NCI-H1930 (cell line): ENCODE data around the gene SETD1B.

Source experiments
- DNase-seq, 2 experiments: peaks; one replicate each; lab custom pipeline; 2025; lab: John Stamatoyannopoulos, UW

The SETD1B gene

DNA sequence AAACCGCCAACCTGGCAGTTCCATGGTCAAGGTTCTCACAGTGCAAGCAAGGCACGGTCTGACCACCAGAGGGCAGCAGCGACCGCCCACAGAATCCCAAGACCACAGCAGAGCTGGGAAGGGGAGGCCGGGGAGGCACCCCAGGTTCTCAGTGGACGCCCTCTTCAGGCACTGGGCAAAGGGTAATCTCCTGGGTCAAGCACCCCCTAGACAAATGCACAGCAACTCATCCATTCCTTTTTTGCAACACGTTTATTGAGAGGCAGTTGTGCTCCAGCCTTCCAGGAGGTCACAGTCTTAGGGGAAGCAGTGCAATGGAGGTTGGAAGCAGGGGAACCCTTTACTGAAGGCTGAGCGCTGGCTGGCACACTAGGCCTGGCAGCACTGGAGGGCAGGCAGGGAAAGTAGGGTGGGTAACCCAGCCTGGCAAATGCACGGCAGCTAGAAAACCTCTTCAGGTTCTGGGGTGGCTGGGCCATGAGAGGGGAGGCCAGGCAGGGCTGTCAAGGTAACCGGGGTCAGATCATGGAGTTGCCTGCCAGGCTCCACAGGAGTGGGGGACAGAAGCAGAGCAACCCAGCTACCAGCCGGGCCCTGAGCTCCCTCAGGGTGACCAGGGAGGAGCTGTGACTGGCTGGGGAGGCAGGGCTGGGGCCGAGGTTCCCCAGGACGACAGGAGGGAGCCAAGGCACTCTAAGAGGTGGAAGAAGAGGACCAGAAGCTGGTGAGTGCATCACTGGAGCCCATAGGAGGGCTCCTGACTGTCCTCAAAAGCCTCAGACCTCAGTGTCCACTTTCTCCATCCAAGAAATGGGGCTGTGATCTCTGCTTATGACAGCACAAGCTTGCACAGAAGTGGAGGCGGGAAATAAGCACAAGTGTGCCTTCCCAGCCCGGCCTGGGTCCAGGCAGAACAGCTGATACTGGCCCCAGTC, 8.5 kb upstream of the SETD1B start:
- peak; percentile 68 to 78 for DNase-seq

DNA sequence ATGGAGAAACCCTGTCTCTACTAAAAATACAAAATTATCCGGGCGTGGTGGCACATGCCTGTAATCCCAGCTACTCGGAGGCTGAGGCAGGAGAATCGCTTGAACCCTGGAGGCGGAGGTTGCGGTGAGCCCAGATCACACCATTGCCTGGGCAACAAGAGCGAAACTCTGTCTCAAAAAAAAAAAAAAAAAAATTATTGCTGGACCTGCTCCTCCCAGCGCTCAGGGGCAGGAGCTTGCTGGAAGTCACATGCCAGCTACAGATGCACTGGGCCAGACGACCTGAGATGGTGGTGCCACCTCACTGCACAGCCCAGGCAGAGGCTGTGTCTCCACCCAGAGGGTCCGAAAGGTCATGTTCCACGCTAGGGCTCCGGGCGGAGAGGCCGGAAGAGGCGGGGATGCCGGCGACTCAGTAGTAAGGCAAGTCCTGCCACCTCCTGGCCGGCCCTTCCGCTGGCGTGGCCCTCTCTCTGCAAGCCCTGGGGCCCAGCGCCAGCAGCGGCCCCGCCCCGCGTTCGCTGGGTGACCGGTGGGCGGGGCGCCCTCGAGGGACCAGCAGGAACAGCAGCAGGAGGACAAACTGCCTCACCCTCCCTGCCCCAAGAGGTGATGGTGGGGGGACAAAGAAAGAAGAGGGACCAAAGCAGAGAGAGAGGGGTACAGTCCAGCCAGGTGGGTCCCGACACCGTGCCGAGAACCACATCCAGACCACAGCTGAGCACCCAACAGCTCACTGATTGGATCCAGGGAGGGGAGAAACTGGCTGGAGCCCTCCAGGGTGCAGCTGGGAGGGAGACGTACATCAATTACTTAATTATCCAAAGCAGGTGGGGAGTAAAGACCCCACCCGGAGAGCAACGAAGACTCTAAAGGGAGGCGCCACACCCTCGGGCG, 6.7 kb upstream of the SETD1B start:
- DNase-seq, result no peak

DNA sequence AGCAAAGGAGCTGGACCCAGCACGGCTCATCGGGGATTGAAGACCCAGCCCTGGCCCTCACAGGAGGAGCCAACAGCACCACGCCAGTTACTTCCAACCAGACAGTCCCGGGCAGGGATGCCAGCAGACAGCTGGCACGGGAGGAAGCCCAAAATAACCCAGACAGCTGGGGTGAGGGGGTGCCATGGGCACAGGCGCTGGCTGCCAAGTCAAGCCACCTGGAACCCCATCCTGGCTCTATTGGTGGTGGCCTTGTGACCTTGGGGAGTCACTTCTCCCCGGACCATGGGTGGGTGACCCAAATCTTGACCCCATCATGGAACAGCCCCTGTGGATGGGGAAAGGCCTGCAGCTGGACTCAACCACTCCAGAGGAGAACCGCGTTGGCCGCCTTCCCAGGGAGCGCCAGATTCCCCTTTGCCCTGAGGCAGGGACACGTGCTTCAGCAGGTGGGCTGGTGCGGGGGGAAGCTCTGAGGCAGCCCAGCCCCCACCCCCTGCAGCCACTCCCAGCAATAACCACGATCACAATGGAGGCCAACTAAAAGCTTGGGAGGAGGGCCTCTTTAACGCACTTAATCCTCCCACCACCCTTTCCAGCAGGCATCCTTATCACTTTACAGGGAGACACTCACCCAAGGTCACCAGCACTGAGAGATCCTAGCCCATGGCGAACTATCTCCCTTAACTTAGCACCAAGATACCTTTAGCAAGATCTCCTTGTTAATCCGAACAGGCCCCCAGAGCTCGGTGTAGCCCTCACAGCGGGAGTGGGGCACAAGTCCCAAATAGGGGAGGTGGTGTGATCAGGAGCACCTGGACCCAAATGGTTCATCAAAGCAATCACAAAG, 5.6 kb upstream of the SETD1B start:
- DNase-seq, result no peak

DNA sequence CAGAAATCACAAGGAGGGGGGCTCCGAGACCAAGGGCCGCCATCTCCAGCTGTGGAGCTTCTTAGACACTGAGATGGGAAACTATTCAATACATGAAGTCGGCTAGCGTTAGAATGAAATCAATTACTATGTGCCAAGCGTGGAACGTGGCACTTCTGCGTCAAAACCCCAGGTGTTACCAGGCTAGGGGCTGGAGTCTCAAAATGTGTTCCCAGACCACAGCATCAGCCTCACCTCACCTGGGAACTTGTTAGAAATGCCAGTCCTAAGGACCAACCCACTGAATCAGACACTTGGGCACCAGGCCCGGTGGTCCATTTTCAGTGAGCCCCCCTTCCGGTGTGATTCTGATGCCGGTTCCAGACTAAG, 5.0 kb upstream of the SETD1B start:
- DNase-seq, result no peak

DNA sequence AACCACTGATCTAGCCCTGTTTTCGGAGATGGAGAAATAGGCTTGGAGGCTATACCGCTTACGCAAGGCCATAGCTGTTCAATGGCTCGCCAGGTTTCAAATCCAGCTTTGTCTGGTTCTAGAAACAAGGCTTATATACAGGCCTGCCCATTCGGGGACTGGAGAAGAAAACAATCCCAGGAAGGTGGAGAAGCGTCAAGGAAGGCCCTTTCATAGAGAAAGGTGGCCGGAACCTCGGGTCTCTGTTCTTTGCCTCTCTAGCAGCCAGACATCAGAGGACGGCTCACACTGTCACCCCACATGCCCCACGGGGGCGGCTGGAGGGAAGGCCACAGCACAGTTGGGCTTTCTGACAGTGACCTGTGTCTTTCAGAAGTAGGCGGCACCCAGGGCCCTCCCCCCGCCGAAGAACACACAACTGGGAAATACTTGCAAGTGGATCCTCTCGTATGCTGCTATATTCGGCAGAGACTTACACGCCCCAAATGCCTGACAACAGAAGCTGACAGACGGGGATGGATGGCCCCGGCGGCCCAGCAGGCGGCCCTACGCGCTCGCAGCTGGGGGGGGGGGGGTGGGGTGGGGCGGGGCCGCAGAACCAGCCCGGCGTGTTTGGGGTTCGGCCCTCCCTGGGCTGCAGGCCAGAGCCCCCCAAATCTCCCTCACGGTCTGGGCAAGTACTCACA, 4.5 kb upstream of the SETD1B start:
- peak in 1 of 2 experiments; percentile 23 for DNase-seq

DNA sequence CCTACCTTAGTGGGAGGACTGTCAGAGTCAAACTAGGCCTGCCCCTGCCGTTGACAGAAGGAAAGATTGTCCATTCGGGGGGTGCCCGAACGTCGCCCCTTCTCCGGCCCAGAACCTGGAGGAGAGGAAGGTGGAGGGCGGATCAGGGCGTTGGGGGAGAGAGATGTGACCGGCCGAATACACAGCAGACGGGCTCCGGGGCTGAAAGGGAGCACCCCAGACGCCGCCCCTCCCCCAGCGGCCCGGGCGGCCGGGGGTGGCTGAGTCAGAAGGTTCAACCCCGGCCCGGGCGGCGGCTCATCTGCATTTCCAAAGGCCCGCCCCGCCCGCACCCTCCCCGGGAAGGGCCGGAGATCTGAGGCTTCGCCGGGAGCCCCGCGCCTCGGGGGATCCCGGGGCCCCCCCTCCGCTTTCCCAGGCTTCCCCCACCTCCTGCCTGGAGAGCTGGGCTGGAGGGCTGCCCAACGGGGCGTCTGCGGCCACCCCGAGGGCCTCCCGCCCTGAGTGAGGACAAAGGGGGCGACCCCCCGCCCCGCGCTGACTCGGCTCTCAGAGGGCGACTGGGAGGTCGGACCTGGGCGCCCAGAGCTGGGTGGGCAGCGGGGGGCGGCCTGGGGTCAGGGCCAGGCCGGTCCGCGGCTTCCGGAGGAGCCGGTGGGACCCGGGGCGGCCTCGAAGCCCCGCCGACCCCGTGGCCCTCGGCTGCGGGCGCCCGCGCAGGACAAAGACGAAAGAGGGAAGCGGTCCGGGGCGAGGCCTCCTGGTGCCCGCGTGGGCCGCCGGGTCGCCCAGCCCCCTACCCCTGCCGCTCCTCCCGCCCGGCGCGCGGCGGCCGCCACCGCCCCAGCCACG, 3.7 kb upstream of the SETD1B start:
- DNase-seq, result peak in 1 of 2 experiments; percentile 24

DNA sequence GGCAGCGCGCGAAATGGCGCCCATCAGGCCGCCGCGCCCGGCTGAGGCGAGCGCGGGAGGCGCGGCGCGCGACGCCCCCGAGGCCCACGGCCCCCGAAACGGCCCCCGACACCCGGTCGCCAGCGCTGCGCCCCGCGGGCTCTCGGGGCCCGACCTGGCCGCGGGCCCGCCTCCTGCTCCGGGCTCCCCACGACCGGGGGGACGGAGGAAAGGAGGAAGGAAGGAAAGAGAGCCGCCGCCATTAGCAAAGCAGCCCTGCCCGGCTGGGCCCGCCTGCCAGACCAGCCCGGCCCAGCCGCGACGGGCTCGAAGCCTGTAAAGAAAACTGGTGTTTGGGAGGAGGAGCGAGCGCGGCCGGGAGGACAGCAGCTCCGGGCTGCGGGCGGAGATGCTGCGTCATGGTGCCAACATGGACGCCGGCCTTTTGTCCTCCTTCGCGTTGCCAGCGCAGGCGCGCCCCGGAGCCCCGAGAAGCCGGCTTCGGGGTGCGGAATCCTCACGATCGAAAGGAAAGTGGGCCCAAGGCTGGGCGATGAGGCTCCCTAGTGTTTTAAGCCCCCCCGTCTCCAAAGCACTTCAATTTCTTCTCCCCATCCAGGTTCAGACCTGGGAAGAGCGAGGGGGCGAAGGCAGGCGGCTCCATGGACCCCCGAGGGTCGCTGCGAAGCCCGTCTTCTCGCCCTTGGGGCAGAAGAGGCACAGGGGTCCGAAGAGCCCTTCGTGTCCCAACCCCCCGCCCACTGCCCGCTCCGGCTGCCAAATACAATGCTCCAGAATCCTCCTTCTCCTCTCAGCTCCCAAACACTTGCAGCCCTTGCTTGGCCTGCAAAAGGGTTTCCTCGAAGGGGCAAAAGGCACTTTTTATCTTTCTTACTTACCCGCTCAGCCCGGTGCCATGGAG, 2.9 kb upstream of the SETD1B start:
- DNase-seq, result no peak

DNA sequence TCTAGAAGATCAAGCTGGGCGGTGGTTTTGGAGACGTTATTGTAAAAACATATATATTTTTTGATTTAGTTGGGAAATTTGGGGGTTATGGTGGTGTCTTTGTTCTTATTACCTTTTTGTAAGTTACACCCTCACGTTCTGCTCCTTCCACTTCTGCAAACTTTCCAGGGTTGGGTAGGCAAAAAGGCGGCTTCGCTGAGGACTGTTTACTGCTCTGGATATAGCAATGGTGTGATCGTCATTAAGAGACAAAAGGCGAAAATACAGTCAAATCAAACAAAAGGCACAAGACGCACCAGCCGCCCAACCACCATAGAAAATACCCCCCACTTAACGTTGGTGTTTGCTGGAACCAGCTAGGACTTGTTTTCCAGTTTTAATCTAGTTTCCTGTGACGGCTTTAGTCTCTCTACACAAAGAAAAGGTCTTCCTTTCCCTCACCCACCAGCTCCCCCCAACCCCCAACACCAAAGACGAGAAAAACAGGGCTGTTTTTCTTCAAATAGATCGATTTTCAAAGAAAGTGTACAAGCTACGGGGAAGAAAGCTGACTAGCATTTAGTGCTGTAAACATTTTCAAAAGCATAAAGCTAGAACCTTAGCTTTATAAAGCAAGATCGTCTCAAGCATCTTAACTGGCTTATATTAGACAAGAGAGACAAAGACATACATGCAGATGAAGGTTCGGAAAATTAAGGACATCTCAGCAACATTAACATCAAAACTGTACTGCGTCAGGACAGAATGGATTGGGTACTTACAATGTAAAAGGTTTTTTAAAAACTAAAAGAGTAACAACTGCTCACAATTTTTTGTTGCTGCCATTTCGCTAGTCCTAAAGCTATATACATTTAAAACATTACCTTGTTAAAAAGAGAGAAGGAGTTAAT, 2.0 kb upstream of the SETD1B start:
- peak; percentile 24 to 55 for DNase-seq

DNA sequence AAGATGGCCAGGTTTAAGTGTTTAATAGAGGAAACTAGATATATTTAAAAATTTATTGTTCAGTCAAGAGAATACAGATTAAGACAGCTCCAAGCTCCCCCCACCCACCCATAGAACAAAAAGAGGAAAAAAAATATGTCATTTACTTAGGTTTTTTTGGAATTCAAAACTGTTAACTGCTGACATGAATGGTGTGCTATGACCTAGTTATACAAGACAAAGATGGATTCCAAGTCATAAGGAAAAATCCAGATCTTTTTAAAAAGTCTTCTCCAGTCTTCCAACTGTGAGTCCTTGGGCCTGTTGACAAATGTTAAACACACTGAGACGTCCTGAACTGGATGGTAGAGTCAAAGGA, 1.3 kb upstream of the SETD1B start:
- DNase-seq, result no peak

DNA sequence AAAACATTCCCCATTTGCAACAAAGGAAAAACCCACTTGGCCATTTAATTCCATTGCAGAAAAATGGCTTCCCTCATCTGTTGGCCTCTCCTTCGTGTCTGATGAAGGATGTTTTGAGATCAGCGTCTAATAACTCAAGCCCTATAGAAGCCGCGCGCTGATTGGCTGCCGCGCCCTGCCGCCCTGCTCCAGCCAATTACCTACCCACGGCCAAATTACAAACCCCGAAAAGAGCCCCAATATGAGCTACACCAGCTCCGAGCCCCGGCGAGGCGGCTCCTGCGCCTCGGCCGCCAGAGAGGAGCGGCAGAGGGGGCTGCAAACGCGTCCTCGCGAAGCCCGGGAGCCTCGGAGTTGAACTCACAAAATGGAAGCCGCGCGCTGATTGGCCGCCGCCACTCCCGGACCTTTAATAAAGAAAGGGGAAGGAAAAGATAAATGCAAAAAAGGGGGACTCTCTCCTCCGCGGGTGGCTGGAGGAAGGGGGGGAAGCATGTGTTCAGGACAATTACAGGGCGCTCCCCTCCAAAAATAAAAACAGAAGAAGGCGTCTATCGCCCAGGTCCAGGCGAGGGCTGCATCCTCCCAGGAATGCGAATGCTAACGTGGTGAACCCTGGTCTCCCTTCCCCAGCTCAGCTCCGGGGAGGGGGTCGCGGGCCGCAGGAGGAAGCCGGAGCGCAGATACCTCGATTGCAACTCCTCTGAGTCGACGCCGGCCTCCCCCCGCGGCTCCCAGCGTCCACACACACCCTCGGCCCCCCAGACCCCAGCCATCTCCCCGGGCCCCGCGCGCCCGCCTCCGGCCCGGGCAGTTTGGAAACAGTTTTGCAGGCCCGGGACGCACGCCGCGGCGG, 738 bp upstream of the SETD1B start:
- peak; percentile 84 for DNase-seq

DNA sequence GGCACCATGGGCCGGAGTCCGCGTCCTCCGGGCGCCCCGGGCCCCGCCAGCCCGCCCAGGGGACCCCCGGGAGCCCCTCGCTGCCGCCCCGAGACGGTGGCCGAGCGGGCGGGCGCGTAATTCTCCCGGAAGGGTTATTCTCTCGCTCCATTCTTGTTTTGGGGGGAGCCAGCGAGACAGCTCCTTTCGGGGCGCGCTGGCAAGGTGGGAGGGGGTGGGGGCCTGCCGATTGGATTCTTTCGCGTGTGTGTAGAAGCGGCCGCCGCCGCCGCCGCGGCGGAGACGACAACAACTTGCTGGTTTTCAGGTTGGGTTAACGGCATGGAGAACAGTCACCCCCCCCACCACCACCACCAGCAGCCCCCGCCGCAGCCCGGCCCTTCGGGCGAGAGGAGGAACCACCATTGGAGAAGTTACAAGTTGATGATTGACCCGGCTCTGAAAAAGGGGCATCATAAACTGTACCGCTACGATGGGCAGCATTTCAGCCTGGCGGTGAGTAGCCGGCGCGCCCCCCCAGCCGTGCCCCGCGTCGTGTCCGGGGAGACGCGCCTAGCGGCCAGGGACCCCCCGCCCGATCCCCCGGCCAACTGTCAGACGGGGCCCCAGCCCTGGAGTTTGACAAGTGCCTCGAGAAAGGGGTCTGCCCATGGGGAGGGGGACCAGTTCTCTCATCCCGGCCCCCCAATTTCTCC, 755 bp downstream of the SETD1B start:
- DNase-seq, result no peak

DNA sequence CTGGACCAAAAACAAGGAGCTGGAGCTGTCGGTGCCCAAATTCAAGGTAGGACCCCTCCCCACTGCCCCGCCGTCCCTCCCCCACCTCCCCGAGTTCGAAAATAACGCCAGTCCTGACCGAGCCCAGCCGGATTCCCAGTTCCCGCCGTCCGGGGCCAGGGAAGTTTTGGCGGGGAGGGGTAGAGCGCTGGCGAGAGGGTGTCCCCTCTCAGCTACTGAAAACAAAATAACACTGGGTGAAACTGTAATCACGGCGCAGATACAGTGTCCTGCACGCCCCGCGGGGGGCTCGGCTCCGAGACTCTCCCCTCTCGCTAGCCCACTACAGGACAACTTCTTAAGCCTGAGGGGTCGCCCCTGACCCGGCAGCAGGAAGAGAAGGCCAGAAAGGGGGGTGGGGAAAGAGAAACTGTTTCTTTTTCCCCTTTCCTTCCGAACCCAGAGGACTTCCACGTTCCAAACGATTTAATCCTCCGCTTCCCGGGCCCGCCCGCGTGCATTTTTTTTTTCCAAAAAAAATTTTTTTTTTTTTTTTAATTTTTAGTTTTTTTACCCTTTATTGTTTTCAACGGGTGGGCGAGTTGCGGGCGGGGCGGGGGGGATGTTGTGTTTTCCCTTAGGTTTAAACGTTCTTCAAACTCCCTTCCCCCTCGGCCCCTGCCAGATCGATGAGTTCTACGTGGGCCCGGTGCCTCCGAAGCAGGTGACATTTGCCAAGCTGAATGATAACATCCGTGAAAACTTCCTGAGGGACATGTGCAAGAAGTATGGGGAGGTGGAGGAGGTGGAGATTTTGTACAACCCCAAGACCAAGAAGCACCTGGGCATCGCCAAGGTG, 1.6 kb downstream of the SETD1B start:
- no peak for DNase-seq

DNA sequence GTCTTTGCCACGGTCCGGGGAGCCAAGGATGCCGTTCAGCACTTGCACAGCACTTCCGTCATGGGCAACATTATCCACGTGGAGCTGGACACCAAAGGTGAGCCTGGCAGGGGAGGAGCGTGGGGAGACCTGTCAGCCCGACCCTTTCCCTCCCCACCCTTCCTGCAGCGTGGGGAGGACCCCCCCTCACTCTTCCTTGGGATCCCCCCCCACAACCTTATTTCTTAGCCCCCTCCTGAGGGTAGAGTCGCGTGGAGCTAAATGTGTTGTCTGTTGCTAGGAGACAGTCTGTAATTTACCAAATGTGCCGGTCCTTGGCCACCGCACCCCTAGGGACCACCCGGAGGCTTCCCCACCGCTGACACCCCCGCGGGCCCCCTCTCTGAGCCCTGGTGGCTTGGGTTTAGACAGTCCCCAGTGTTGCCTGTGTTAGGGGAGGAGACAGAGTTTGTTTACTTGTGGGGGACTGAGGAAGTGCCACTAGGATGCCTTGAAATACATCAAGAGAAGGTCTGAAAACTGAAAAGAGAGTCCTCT, 2.3 kb downstream of the SETD1B start:
- no peak for DNase-seq

DNA sequence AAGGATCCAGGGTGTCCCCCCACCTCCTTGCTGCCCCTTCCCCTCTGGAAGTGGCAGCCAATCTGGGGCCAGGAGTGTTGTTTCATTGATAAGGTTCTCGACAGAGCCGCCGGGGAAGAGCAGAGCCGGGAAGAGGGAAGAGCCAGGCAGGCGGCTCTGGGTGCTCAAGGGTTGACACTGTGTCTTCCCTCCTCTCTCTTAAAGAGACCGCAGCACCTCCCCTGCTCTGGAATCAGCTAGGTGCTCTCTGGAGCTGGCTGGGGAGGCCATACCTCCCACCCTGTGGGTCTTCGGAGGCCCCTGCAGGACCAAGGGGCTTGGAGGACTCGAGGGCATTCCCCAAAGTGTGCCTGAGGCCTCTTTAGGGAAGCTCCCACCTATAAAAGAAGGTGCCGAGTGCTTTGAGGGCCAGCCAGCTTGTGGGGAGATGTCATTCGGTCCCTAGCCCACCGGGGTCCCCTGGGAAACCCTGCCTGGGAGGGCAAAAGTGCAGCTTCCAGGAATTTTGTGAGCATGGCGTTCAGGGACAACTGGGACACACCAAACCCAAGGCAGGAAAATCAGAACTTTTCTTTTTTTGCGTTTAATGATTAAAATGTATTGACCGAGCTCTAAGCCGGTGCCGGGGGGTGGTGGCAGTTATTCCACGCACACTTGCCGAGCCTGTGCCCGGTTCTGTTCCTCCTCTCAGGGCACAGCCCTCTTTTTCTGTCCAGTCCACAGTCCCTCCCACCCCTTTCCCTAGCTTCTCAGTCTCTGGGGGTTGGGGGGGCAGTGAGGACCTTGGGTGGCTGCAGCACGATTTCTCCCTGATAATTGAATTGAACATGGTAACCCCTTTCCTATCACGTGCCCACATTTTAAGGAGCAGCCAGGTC, 3.0 kb downstream of the SETD1B start:
- no peak for DNase-seq
